GM12873 (cell line): Measurements from ENCODE around the gene ENO3.

Experiments
- TF ChIP-seq, protein P1 (sequence below): IDR thresholded peaks from 2 replicates; pipeline ENCODE4 v1.5.1; 2012; ENCODE audit warnings: low read depth, mild to moderate bottlenecking, moderate library complexity, low read length, control low read depth; ENCODE audit not compliant: insufficient read depth; ENCODE audit errors: missing control alignments

The ENO3 gene

DNA sequence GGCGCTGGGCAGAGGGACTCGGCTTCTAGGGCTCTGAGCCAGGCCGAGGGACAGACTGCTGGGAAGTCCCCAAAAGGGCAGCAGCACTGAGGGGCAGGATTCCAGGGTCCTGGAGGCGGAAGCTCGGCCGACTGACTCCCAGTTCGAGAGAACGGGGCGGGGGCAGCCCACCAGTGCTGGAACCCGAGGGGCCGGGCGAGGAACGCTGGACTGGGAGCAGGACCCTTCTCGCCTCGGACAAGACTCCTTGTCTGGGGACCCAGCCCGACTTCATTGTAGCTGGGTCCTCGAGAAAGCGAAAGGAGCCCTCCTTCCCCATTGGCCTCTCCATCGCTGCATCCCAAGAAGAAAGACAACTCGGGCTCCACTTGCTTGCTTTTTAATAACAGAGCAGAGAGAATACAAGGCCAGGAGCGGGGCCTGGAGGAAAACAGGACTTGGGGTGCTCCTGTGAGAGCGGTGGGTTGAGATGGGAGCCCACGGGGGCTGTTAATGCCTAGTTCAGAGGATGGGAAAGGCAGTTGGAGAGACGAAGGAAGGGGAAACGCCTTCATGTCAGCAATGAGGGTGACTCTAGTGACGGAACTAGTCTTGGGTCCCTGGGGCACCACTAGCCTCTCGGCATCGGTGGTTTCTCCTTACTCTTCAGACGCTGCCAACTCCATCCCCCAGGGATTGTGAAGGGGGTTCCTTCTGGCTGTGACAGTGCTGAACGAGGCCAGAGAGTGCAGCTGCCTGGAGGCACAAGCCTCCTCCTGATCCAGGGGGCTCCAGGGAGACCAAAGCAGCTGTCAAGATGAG, 37.0 kb downstream of the ENO3 start:
- TF ChIP-seq, protein P1, sequence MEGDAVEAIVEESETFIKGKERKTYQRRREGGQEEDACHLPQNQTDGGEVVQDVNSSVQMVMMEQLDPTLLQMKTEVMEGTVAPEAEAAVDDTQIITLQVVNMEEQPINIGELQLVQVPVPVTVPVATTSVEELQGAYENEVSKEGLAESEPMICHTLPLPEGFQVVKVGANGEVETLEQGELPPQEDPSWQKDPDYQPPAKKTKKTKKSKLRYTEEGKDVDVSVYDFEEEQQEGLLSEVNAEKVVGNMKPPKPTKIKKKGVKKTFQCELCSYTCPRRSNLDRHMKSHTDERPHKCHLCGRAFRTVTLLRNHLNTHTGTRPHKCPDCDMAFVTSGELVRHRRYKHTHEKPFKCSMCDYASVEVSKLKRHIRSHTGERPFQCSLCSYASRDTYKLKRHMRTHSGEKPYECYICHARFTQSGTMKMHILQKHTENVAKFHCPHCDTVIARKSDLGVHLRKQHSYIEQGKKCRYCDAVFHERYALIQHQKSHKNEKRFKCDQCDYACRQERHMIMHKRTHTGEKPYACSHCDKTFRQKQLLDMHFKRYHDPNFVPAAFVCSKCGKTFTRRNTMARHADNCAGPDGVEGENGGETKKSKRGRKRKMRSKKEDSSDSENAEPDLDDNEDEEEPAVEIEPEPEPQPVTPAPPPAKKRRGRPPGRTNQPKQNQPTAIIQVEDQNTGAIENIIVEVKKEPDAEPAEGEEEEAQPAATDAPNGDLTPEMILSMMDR, result no peak

DNA sequence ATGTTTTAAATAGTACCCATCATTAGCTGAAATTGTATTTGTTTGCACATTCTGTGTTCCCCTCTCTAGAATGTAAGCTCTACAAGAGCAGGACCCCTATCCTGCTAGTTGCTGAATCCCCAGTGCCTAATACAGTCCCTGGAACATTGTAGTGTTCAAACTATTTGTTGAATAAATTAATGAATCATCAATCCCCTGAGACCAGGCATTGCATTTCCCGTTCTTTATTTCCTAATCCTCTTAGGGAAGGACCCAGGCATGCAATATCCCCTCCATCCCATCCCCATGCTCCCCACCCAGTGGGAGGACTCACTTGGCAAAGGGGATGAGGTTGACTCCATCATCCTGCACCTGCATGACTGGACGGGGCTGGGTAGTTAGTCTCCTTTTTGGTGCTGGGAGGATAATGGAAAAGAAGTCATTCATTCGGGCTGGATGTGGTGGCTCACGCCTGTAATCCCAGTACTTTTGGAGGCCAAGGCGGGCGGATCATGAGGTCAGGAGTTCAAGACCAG, 43.2 kb downstream of the ENO3 start:
- TF ChIP-seq, protein P1, result no peak

DNA sequence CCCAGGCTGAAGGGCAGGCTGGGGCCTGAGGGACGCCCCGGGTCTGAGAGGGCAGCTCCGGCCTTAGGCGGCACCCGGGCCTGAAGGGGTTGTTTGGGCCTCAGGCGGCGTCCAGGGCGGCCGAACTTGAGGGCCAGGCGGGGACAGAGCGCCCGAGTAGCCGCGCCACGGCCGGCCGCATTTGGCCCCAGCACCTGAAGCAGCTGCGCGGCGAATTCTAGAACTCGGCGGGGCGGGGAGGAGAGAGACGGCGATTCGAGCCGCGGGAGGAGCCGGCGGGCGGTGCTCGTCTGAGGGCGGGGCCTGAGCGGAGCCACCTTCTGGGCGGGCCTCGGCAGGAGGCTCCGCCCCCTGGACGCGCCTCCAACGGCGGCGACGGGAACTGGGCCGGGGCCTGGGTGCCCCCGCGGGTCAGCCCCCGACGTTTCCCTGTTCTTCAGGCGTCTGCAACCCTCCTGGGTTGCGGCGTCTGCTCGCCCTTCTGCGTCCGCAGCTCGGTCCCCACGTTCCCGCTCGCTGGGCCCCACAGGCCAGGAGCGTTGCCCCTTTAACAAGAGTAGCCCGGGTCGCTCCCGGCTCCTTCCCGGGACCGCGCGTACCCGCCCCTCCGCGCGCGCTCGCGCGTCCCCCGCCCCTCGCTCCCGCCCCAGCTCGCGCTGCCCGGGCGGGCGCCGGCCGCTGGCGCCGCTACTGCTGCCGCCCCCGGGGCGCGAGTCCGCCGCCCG, 46.5 kb downstream of the ENO3 start, which contains the start of the genes INCA1 and KIF1C:
INCA1 (minus strand) TSS at position 221 of the 725 bp plus-strand sequence. CDS start 3,085 bp downstream, outside the sequence.
KIF1C (plus strand) TSS at position 649 of the 725 bp plus-strand sequence. CDS start 2,297 bp downstream, outside the sequence.
- TF ChIP-seq, protein P1, result no peak

DNA sequence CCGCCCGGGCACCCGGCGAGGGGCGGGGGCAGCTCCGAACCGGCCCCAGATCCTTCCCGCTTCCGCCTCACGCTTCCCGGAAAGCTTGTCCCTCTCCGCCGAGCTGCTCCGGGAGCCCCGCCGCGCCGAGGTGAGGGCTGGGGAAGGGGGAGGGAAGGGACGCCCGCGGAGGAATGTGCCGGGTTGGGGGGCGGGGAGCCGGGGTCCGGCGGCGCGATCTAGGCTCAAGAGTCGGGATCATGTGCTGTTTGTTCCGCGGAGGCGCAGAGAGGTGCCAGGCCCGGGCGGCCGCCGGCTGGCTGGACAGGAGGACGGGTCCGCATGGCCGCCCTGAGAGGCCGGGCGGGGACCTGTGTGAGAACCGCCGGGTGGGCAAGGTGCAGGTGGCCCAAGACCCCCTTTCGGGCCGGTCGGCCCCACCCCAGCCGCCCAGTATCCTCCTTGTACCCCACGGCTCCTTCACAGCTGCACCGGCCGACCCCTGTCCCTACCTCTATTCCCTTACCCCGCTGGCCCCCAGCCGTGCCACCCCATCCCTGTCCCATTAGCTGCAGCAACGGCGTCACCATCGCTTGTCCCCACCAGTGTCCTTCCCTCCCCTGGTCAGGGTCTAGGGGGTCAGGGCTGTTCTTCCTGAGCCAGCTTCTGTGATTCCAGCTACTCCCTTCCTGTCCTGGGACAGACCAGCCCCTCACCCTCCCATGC, 47.3 kb downstream of the ENO3 start:
- TF ChIP-seq, protein P1, result no peak

DNA sequence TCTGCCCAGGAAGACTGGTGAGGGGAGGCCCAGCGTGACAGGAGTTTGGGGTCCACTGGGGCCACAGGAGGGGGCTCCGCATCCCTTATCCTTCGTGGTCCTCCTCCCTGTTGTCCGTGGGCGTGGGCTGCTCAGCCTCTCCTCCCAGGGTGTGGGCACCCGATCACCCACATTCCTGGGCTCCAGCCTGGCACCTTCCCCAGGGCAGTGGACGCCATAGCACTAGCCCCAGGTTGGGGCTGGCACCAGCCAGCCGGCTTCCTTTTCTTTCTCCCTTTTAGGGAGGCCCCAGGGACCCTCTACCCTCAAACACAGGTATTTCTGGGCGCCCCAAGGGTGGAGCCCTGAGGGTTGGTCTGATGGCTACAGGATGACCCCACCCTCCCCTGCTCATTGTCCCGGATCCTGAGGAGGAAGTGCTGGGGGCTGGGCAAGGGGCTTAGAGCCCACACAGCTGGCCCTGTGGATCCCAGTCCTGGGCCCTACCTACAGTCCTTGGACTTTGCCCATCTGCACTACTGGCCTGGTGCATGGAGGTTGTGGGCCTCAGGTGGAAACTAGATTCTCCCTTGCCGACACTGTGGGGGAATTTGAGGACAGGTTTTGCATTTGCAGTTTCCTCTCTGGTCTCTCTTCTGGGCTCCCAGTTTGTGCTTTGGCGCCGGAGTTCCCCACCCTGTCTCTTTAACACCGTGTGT, 48.0 kb downstream of the ENO3 start:
- TF ChIP-seq, protein P1, result no peak

DNA sequence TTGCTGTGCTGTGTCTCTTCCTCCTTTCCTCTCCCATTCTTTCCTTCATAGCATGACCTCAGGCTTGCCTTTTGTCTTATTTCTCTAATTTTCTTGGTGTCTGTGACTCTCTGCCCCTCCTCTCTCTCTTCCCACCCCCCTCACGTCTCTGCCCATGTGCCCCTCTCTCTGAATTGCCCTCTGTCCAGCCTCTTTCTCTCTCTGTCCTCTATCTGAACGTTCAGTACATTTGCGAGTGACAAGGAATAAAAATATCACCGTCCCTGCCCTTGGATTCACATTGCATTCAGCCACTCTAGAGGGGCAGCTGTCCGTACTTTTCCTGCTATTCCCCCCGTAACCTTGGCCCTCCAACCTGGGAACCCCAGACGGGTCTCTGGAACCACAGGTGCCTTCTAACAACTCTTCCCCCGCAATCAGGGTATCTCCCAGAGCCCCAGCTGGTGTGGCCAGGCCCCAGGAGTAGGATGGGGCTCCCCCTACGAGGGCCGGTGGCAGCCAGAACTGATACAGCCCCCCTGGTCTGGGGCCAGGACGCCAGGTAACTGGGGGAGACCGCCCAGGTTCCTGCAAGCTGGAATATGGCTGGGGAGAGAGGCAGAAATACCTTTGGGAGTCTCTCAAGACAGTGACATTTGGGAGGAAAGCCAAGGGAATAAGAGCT, 48.6 kb downstream of the ENO3 start:
- TF ChIP-seq, protein P1, result no peak
